Epithelial cell of esophagus (primary cell): ENCODE data around the gene TAAR8.

ENCODE experiments used
- DNase-seq: peaks from one replicate; pipeline ENCODE4 v3.0.0; 2010; ENCODE audit warnings: low read depth
- H3K4me3 ChIP-seq: 2 replicates; pipeline ENCODE4 v1.5.1; 2011; ENCODE audit warnings: mild to moderate bottlenecking, low read length, control low read depth
- TF ChIP-seq, protein P1 (sequence below): IDR thresholded peaks from 2 replicates; pipeline ENCODE4 v1.5.1; 2011; ENCODE audit warnings: low read depth, mild to moderate bottlenecking, low read length, control low read depth, inconsistent platforms; ENCODE audit not compliant: insufficient read depth; ENCODE audit errors: missing control alignments

TAAR8 gene, protein sequence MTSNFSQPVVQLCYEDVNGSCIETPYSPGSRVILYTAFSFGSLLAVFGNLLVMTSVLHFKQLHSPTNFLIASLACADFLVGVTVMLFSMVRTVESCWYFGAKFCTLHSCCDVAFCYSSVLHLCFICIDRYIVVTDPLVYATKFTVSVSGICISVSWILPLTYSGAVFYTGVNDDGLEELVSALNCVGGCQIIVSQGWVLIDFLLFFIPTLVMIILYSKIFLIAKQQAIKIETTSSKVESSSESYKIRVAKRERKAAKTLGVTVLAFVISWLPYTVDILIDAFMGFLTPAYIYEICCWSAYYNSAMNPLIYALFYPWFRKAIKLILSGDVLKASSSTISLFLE

DNA sequence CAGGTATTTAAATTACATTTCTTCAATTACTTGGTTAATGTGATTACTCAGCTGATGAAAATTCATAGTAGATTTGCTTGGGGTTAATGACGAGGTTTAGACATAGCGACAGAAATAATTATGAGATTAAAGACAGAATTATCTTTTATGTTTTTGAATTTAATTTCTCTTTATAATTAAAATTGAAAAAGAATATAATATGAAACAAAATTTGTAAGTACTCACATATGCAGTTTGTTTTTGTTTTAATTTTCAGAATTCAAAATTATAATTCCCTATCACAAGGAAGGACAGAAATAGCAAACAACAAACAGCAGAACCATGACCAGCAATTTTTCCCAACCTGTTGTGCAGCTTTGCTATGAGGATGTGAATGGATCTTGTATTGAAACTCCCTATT is at the start of gene TAAR8:
TAAR8 (plus strand) TSS at position 301 of the 400 bp plus-strand sequence; CDS start at position 322, 21 bp downstream.
- TF ChIP-seq, protein P1, sequence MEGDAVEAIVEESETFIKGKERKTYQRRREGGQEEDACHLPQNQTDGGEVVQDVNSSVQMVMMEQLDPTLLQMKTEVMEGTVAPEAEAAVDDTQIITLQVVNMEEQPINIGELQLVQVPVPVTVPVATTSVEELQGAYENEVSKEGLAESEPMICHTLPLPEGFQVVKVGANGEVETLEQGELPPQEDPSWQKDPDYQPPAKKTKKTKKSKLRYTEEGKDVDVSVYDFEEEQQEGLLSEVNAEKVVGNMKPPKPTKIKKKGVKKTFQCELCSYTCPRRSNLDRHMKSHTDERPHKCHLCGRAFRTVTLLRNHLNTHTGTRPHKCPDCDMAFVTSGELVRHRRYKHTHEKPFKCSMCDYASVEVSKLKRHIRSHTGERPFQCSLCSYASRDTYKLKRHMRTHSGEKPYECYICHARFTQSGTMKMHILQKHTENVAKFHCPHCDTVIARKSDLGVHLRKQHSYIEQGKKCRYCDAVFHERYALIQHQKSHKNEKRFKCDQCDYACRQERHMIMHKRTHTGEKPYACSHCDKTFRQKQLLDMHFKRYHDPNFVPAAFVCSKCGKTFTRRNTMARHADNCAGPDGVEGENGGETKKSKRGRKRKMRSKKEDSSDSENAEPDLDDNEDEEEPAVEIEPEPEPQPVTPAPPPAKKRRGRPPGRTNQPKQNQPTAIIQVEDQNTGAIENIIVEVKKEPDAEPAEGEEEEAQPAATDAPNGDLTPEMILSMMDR = no peak
- no peak for DNase-seq
- no peak within 1 kb of the TSS for H3K4me3 ChIP-seq

DNA sequence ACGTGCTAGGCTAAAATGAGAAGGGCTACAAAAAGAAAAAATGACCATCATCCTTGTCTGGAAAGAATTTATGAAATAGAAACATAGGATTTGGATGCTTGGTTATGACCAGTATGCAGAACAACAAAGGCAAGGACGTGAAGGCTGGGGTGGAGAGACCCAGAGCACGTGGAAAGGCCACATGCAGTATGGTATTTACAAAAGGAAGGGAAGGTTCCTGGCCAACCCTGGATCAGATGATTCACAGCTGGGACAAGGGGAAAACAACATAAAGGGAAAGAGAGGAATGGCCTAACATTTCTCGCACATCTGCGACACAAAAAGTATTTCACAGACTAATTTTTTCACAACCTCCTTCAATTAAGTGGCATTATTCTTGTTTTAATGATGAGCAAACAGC is 47.7 kb upstream of the TAAR8 start:
- no peak for DNase-seq
- TF ChIP-seq, protein P1 = no peak
- no peak overlapping the region for H3K4me3 ChIP-seq

DNA sequence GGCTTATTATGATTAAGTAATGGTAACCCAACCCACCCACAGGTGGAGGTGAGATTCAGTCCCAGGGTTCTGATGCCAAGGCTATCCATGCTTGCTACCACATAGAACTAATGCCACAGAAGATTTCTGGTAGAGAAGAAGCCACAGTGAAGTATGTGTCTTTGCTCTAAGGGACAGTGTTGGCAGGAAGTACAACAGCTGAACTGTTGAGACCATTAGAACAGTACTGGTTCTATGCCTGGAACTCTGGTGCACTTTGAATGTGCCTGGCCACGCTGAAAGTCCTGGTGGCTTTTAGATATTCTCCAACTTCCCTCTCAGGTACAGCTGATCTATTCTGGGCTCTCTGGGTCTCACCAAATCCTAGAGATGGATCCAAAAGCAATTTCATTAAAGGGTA is 47.3 kb upstream of the TAAR8 start:
- TF ChIP-seq, protein P1 = no peak
- DNase-seq = no peak
- H3K4me3 ChIP-seq = no peak overlapping the region

DNA sequence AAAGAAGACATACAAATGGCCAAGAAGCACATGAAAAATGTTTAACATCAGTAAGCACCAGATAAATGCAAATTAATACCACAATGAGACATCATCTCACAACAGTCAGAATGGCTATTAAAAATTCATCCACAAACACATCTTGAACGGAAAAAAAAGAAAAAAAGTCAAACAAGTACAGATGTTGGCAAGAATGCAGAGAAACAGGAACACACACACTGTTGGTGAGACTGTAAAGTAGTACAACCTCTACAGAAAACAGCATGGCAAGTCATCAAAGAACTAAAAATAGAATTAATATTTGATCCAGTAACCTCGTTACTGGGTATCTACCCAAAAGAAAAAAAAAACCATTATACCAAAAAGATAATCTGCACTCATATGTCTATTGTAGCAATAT is 46.0 kb upstream of the TAAR8 start:
- TF ChIP-seq, protein P1 = no peak
- no peak overlapping the region for H3K4me3 ChIP-seq
- no peak for DNase-seq

DNA sequence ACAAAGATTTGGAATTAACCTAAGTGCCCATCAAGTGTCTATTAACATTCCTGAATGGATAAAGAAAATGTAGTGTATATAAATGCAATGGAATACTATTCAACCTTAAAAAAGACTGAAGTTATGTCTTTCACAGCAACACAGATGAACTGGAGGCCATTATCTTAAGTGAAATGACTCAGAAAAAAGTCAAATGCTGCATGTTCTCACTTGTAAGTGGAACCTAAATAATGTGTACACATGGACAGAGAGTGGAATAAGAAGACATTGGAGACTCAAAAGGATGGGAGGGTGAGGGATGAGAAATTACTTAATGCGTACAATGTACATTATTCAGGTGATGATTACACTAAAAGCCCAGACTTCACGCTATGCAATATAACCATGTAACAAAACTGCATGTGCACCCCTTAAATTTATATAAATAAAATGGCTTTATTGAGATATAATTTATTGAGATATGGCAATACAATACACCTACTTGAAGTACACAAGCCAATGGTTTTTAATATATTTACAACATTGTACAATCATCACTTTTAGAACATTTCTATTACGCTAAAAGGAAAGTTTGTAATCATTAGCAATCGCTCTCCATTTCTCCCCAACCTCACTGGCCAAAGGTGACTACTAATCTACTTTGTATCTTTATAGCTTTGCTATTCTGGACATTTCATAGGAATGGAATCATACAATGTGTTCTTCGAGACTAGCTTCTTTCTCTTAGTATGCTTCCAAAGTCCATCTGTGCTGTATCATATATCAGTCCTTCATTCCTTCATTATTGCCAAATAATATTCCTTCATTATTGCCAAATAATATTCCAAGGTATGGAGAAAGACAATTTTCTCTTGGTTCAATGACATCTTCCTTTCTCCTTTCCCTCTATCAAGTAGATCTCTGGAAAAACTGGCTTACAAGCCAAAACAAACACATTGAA is 45.3 kb upstream of the TAAR8 start:
- TF ChIP-seq, protein P1 = no peak
- peak; percentile 78 for DNase-seq
- H3K4me3 ChIP-seq = no peak overlapping the region

DNA sequence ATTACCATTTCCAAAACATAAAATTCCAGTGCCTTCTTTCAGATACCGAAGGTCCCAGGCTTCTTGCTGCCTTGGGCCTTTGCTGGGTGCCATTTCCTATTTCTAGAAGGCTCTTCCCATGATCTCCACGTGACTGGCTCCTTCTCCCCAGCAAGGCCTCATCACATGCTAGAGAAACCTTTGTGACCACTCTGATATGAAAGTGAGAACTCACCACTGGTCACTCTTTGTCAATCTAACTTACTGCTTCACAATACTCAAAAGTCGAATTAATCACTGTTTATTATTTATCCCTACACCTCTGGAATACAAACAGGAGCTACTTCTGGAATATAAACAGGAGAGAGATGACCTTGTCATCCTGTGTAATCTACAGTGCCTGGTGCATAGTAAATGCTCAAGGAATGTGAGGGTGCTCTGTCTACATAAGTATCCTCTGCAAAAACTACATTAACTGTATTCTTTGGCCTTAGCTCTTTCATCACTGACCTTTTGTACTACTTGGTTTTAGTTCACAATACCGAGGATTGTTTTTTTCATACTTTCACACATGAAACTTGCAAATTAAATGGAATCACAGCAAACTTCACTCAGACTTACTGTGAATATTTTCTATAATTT is 41.2 kb upstream of the TAAR8 start:
- peak overlapping the region; percentile 62 for H3K4me3 ChIP-seq
- TF ChIP-seq, protein P1 = no peak
- peak; percentile 5 for DNase-seq
